ENCODE measurements around the gene ZIK1. TPM values are rescaled to one million over a fixed set of nuclear protein-coding genes. Genes with fewer than 3 reads are reported as not detected.

The ZIK1 gene
- total RNA-seq, 1 donor from 2014 or later = 16.7 TPM

- Mint-ChIP-seq H3K9me3 (peaks cover 50% of the 10 kb centered on the region), H3K36me3 (peaks cover 47% of the 10 kb centered on the region), H3K27me3 (ENCODE audit: low read depth) (no peaks in the 10 kb centered on the region), H3K4me3 (peak overlapping the region; percentile 81), H3K27ac (no peak overlapping the region), H3K4me1 (peaks cover 18% of the 10 kb centered on the region)
- no peak for DNase-seq (ENCODE audit: low spot score in 2 of 2, unreplicated experiment in 2 of 2)
- TF ChIP-seq CTCF (IDR thresholded peaks at IDR 0.05; ENCODE audit: unreplicated experiment) = no peak
These were observed 833 bp upstream of the ZIK1 start for GRCh38 chr19:57583104-57583520.

- H3K27me3 Mint-ChIP-seq (ENCODE audit: low read depth) = no peaks in the 10 kb centered on the region
- peaks cover 84% of the 10 kb centered on the region for H3K36me3 Mint-ChIP-seq
- H3K4me3 Mint-ChIP-seq = no peak overlapping the region
- TF ChIP-seq CTCF (IDR thresholded peaks at IDR 0.05; ENCODE audit: unreplicated experiment) = no peak
- no peak for DNase-seq (ENCODE audit: low spot score in 2 of 2, unreplicated experiment in 2 of 2)
- peaks cover 72% of the 10 kb centered on the region for H3K9me3 Mint-ChIP-seq
- H3K27ac Mint-ChIP-seq = no peak overlapping the region
- H3K4me1 Mint-ChIP-seq = peaks cover 14% of the 10 kb centered on the region
These were observed 3.6 kb downstream of the ZIK1 start for GRCh38 chr19:57587529-57587928.

DNA sequence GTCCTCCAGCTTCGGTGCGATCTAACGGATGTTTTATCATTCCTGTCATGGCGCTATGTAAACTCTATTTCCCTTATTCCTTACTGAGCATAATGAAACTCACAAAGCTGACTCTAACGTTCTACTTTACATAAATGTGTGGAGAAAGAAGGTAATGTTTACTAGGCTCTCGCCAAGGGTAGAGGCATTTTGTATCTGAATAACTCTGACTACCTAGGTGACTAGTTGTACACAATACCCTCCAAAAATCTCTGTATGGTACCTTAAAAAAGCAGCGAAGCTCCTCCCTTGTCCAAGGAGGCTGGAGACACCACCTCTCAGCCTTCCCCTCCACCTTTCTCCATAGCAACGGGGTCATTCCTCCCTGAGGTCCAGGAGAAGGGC lies 15.4 kb downstream of the ZIK1 start:
- peaks cover 61% of the 10 kb centered on the region for H3K9me3 Mint-ChIP-seq
- H3K4me3 Mint-ChIP-seq = peak overlapping the region; percentile 82
- DNase-seq (ENCODE audit: low spot score in 2 of 2, unreplicated experiment in 2 of 2) = no peak
- H3K27me3 Mint-ChIP-seq (ENCODE audit: low read depth) = no peaks in the 10 kb centered on the region
- H3K27ac Mint-ChIP-seq = peak overlapping the region; percentile 87
- peaks cover 8% of the 10 kb centered on the region for H3K4me1 Mint-ChIP-seq
- peaks cover 32% of the 10 kb centered on the region for H3K36me3 Mint-ChIP-seq
- TF ChIP-seq CTCF (IDR thresholded peaks at IDR 0.05; ENCODE audit: unreplicated experiment) = no peak

GRCh38 chr19:57599761-57600383 lies 15.9 kb downstream of the ZIK1 start, which contains the start of gene ZNF530:
Gene ZNF530 (plus strand): TSS chr19:57599885. CDS start chr19:57604346, 4,461 bp downstream.
- H3K36me3 Mint-ChIP-seq = peaks cover 37% of the 10 kb centered on the region
- no peaks in the 10 kb centered on the region for H3K27me3 Mint-ChIP-seq (ENCODE audit: low read depth)
- peak; percentile 77 to 88 for DNase-seq (ENCODE audit: low spot score in 2 of 2, unreplicated experiment in 2 of 2)
- H3K27ac Mint-ChIP-seq = peak within 1 kb of the TSS; percentile 87
- no peak for TF ChIP-seq CTCF (IDR thresholded peaks at IDR 0.05; ENCODE audit: unreplicated experiment)
- peak within 1 kb of the TSS; percentile 82 for H3K4me3 Mint-ChIP-seq
- peaks cover 8% of the 10 kb centered on the region for H3K4me1 Mint-ChIP-seq
- H3K9me3 Mint-ChIP-seq = peaks cover 63% of the 10 kb centered on the region

- Mint-ChIP-seq H3K27me3 (ENCODE audit: low read depth) (no peaks in the 10 kb centered on the region), H3K36me3 (peaks cover 63% of the 10 kb centered on the region), H3K9me3 (peaks cover 62% of the 10 kb centered on the region), H3K27ac (no peak overlapping the region), H3K4me3 (no peak overlapping the region), H3K4me1 (no peaks in the 10 kb centered on the region)
- no peak for TF ChIP-seq CTCF (IDR thresholded peaks at IDR 0.05; ENCODE audit: unreplicated experiment)
- no peak for DNase-seq (ENCODE audit: low spot score in 2 of 2, unreplicated experiment in 2 of 2)
These were observed 23.0 kb downstream of the ZIK1 start for GRCh38 chr19:57606931-57607330.
